Measurements from ENCODE around the gene AATF.

The AATF gene

GRCh38 chr17:37039269-37039668 is 90.5 kb downstream of the AATF start:
- Histone ChIP-seq H2BK12ac (ENCODE audit: low read length) (no peak overlapping the region), H2AFZ (ENCODE audit: insufficient read depth, low read length, poor library complexity) (no peak overlapping the region), H3K4me1 (ENCODE audit: control insufficient read depth in 1 of 2, insufficient read depth in 2 of 2, low read length in 2 of 2) (peaks cover 0 to 3% of the 10 kb centered on the region in 2 experiments), H3K18ac (ENCODE audit: low read length) (no peak overlapping the region), H3K9me3 (ENCODE audit: insufficient read depth, low read depth, low read length) (no peaks in the 10 kb centered on the region), H3K27ac (ENCODE audit: low read depth, low read length) (no peak overlapping the region), H2AK5ac (ENCODE audit: low read length) (no peak overlapping the region), H4K8ac (ENCODE audit: low read depth, low read length) (no peak overlapping the region), H3K23ac (ENCODE audit: low read length) (no peak overlapping the region), H3K4me2 (ENCODE audit: low read length) (no peak overlapping the region), H3K27me3 (ENCODE audit: insufficient read depth, low read length) (no peaks in the 10 kb centered on the region), H4K91ac (ENCODE audit: low read depth, low read length) (no peak overlapping the region), H2BK5ac (ENCODE audit: low read depth, low read length, poor library complexity) (no peak overlapping the region), H3K14ac (ENCODE audit: low read length) (no peak overlapping the region), H3K4ac (ENCODE audit: low read depth, low read length) (no peak overlapping the region), H3K79me2 (ENCODE audit: control insufficient read depth, insufficient read depth, low read length, poor library complexity) (no peaks in the 10 kb centered on the region), H3K36me3 (ENCODE audit: control insufficient read depth in 1 of 2, insufficient read depth in 2 of 2, low read length in 2 of 2) (peaks cover 2 to 3% of the 10 kb centered on the region in 2 experiments), H3K9ac (ENCODE audit: low read length) (no peak overlapping the region), H3K79me1 (ENCODE audit: low read length) (no peaks in the 10 kb centered on the region), H3K4me3 (ENCODE audit: low read depth, low read length) (no peak overlapping the region), H4K12ac (ENCODE audit: low read depth, low read length) (no peak overlapping the region), H2BK120ac (ENCODE audit: insufficient read depth, low read length, poor library complexity) (no peak overlapping the region)
- WGBS (ENCODE audit: extremely low coverage, insufficient coverage, insufficient read length), result no CpG with 5 or more reads among the region's 6 CpGs
- no peak for DNase-seq

- H4K8ac ChIP-seq (ENCODE audit: low read depth, low read length), result no peak overlapping the region
- H2AK5ac ChIP-seq (ENCODE audit: low read length), result no peak overlapping the region
- no peaks in the 10 kb centered on the region for H3K27me3 ChIP-seq (ENCODE audit: insufficient read depth, low read length)
- no peak overlapping the region for H3K4ac ChIP-seq (ENCODE audit: low read depth, low read length)
- no peak overlapping the region for H2BK5ac ChIP-seq (ENCODE audit: low read depth, low read length, poor library complexity)
- H3K36me3 ChIP-seq (ENCODE audit: control insufficient read depth in 1 of 2, insufficient read depth in 2 of 2, low read length in 2 of 2), result peaks cover 2 to 3% of the 10 kb centered on the region in 2 experiments
- no peaks in the 10 kb centered on the region for H3K79me2 ChIP-seq (ENCODE audit: control insufficient read depth, insufficient read depth, low read length, poor library complexity)
- no peaks in the 10 kb centered on the region for H3K79me1 ChIP-seq (ENCODE audit: low read length)
- H3K9me3 ChIP-seq (ENCODE audit: insufficient read depth, low read depth, low read length), result no peaks in the 10 kb centered on the region
- H3K14ac ChIP-seq (ENCODE audit: low read length), result no peak overlapping the region
- H2BK120ac ChIP-seq (ENCODE audit: insufficient read depth, low read length, poor library complexity), result no peak overlapping the region
- H3K9ac ChIP-seq (ENCODE audit: low read length), result no peak overlapping the region
- H3K4me3 ChIP-seq (ENCODE audit: low read depth, low read length), result no peak overlapping the region
- H3K27ac ChIP-seq (ENCODE audit: low read depth, low read length), result no peak overlapping the region
- H3K4me2 ChIP-seq (ENCODE audit: low read length), result no peak overlapping the region
- H4K12ac ChIP-seq (ENCODE audit: low read depth, low read length), result no peak overlapping the region
- no peak overlapping the region for H3K18ac ChIP-seq (ENCODE audit: low read length)
- no peak overlapping the region for H4K91ac ChIP-seq (ENCODE audit: low read depth, low read length)
- no peak overlapping the region for H2AFZ ChIP-seq (ENCODE audit: insufficient read depth, low read length, poor library complexity)
- DNase-seq, result no peak
- H3K23ac ChIP-seq (ENCODE audit: low read length), result no peak overlapping the region
- H2BK12ac ChIP-seq (ENCODE audit: low read length), result no peak overlapping the region
- H3K4me1 ChIP-seq (ENCODE audit: control insufficient read depth in 1 of 2, insufficient read depth in 2 of 2, low read length in 2 of 2), result peaks cover 0 to 5% of the 10 kb centered on the region in 2 experiments
Observed at GRCh38 chr17:37041932-37042331, 93.2 kb downstream of the AATF start.

- H3K27me3 ChIP-seq (ENCODE audit: insufficient read depth, low read length), result no peaks in the 10 kb centered on the region
- H3K4me2 ChIP-seq (ENCODE audit: low read length), result no peak overlapping the region
- no peak overlapping the region for H2BK5ac ChIP-seq (ENCODE audit: low read depth, low read length, poor library complexity)
- H2BK12ac ChIP-seq (ENCODE audit: low read length), result no peak overlapping the region
- no peaks in the 10 kb centered on the region for H3K79me2 ChIP-seq (ENCODE audit: control insufficient read depth, insufficient read depth, low read length, poor library complexity)
- no peak overlapping the region for H3K18ac ChIP-seq (ENCODE audit: low read length)
- no peak for DNase-seq
- WGBS (ENCODE audit: extremely low coverage, insufficient coverage, insufficient read length), result no CpG with 5 or more reads among the region's 3 CpGs
- peaks cover 0 to 5% of the 10 kb centered on the region in 2 experiments for H3K4me1 ChIP-seq (ENCODE audit: control insufficient read depth in 1 of 2, insufficient read depth in 2 of 2, low read length in 2 of 2)
- H2AFZ ChIP-seq (ENCODE audit: insufficient read depth, low read length, poor library complexity), result no peak overlapping the region
- H2BK120ac ChIP-seq (ENCODE audit: insufficient read depth, low read length, poor library complexity), result no peak overlapping the region
- H3K27ac ChIP-seq (ENCODE audit: low read depth, low read length), result no peak overlapping the region
- no peak overlapping the region for H3K4ac ChIP-seq (ENCODE audit: low read depth, low read length)
- H3K79me1 ChIP-seq (ENCODE audit: low read length), result no peaks in the 10 kb centered on the region
- H2AK5ac ChIP-seq (ENCODE audit: low read length), result no peak overlapping the region
- peaks cover 2 to 3% of the 10 kb centered on the region in 2 experiments for H3K36me3 ChIP-seq (ENCODE audit: control insufficient read depth in 1 of 2, insufficient read depth in 2 of 2, low read length in 2 of 2)
- H3K9me3 ChIP-seq (ENCODE audit: insufficient read depth, low read depth, low read length), result no peaks in the 10 kb centered on the region
- H3K23ac ChIP-seq (ENCODE audit: low read length), result no peak overlapping the region
- no peak overlapping the region for H3K9ac ChIP-seq (ENCODE audit: low read length)
- H4K91ac ChIP-seq (ENCODE audit: low read depth, low read length), result no peak overlapping the region
- no peak overlapping the region for H3K4me3 ChIP-seq (ENCODE audit: low read depth, low read length)
- H3K14ac ChIP-seq (ENCODE audit: low read length), result no peak overlapping the region
- no peak overlapping the region for H4K8ac ChIP-seq (ENCODE audit: low read depth, low read length)
- H4K12ac ChIP-seq (ENCODE audit: low read depth, low read length), result no peak overlapping the region
Observed at GRCh38 chr17:37043201-37043600, 94.4 kb downstream of the AATF start.

GRCh38 chr17:37045351-37045922 is 96.7 kb downstream of the AATF start:
- Histone ChIP-seq H3K79me2 (ENCODE audit: control insufficient read depth, insufficient read depth, low read length, poor library complexity) (no peaks in the 10 kb centered on the region), H2BK12ac (ENCODE audit: low read length) (no peak overlapping the region), H3K18ac (ENCODE audit: low read length) (no peak overlapping the region), H2BK120ac (ENCODE audit: insufficient read depth, low read length, poor library complexity) (no peak overlapping the region), H2AK5ac (ENCODE audit: low read length) (no peak overlapping the region), H3K4me3 (ENCODE audit: low read depth, low read length) (no peak overlapping the region), H3K9ac (ENCODE audit: low read length) (no peak overlapping the region), H3K4ac (ENCODE audit: low read depth, low read length) (no peak overlapping the region), H3K27me3 (ENCODE audit: insufficient read depth, low read length) (no peaks in the 10 kb centered on the region), H3K4me1 (ENCODE audit: control insufficient read depth in 1 of 2, insufficient read depth in 2 of 2, low read length in 2 of 2) (peaks cover 1 to 7% of the 10 kb centered on the region in 2 experiments), H3K9me3 (ENCODE audit: insufficient read depth, low read depth, low read length) (no peaks in the 10 kb centered on the region), H2BK5ac (ENCODE audit: low read depth, low read length, poor library complexity) (no peak overlapping the region), H4K12ac (ENCODE audit: low read depth, low read length) (no peak overlapping the region), H3K14ac (ENCODE audit: low read length) (no peak overlapping the region), H2AFZ (ENCODE audit: insufficient read depth, low read length, poor library complexity) (no peak overlapping the region), H3K4me2 (ENCODE audit: low read length) (no peak overlapping the region), H4K8ac (ENCODE audit: low read depth, low read length) (no peak overlapping the region), H3K23ac (ENCODE audit: low read length) (no peak overlapping the region), H3K36me3 (ENCODE audit: control insufficient read depth in 1 of 2, insufficient read depth in 2 of 2, low read length in 2 of 2) (peaks cover 5 to 7% of the 10 kb centered on the region in 2 experiments), H3K27ac (ENCODE audit: low read depth, low read length) (no peak overlapping the region), H4K91ac (ENCODE audit: low read depth, low read length) (no peak overlapping the region), H3K79me1 (ENCODE audit: low read length) (no peaks in the 10 kb centered on the region)
- WGBS (ENCODE audit: extremely low coverage, insufficient coverage, insufficient read length), result no CpG with 5 or more reads among the region's 7 CpGs
- DNase-seq, result no peak

All from trophoblast cell (in vitro differentiated cells and primary cell).